Lower leg skin (tissue), 4 donors: ENCODE data around the gene CYP26A1. TPM values are rescaled to one million over a fixed set of nuclear protein-coding genes. Genes with fewer than 3 reads are reported as not detected.
A peak's percentile ranks its signal among the peaks of the same experiment; 100 is the strongest.

ENCODE experiments used
- DNase-seq, 2 donors: peaks; one replicate each; pipeline ENCODE4 v3.0.0-alpha.2; 2019; ENCODE audit warnings: low spot score in 2 of 2
- H3K4me3 ChIP-seq: fragments of 200-600 bp; sonication (generic); 2 replicates; pipeline ENCODE4 v1.5.1; 2017; ENCODE audit warnings: mild to moderate bottlenecking, low read depth; ENCODE audit not compliant: poor library complexity, severe bottlenecking
- POLR2A ChIP-seq, 2 donors: fragments of 450-650 bp; IDR thresholded peaks; one replicate each; pipeline ENCODE4 v1.6.1; 2016 to 2017; ENCODE audit warnings: antibody characterized with exemption in 2 of 2, mild to moderate bottlenecking in 1 of 2, moderate library complexity in 1 of 2
- WGBS, 2 donors: methylation state at CpG; one replicate each; pipeline ENCODE4 v1.1.5; 2018; 5-methylcytosine and 5-hydroxymethylcytosine counted together
- intact Hi-C: fragments of 100-400 bp; cut with DNase I; formaldehyde crosslinking; loops from one replicate; pipeline ENCODE4 v1.15.0; 2023; ENCODE audit warnings: low total_unique reads
- total RNA-seq, 4 donors: library from RNA; depleted of rRNA; stranded (reverse); fragments of >200 nt; gene quantifications; one replicate each; pipeline ENCODE4 v1.1.0, GENCODE V29; 2016
- TF ChIP-seq, protein P1 (sequence below), 3 donors: fragments of 450-650 bp; IDR thresholded peaks; one replicate each; pipeline ENCODE4 v1.5.1; 2016; ENCODE audit warnings: antibody characterized with exemption in 3 of 3, mild to moderate bottlenecking in 3 of 3, moderate library complexity in 2 of 3

The CYP26A1 gene
- total RNA-seq, 4 donors from 2014 or later: 0.10 to 0.32 TPM; not detected in 2

DNA sequence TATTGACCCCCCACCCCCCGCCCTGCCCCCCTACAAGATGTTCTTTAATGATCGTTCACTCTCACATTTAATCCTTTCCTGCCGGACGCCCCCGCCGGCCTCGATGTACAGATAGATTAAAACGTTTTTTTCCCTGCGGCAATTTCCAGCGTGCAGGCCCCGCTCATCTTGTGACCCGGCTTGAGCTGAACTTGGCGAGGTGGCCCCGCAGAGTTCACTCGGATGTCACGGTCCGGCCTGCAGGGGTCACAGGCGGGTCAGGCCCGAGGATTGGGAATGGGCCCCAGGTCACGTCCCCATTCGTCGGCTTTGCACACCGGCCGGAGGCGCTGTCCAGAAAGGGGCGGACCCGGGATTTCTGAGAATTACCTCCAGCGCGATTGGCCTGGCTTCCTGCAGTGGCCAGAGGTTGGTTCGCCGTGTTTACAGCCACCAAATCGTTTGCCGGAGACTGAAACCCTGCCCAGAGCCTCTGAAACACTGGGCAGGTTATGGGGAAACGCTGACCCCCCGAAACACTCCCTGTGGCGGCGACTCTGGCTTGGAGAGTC lies 1.9 kb upstream of the CYP26A1 start:
- 8% methylated on average over 32 to 35 of the region's 37 CpGs for WGBS, 2 donors
- TF ChIP-seq, protein P1, sequence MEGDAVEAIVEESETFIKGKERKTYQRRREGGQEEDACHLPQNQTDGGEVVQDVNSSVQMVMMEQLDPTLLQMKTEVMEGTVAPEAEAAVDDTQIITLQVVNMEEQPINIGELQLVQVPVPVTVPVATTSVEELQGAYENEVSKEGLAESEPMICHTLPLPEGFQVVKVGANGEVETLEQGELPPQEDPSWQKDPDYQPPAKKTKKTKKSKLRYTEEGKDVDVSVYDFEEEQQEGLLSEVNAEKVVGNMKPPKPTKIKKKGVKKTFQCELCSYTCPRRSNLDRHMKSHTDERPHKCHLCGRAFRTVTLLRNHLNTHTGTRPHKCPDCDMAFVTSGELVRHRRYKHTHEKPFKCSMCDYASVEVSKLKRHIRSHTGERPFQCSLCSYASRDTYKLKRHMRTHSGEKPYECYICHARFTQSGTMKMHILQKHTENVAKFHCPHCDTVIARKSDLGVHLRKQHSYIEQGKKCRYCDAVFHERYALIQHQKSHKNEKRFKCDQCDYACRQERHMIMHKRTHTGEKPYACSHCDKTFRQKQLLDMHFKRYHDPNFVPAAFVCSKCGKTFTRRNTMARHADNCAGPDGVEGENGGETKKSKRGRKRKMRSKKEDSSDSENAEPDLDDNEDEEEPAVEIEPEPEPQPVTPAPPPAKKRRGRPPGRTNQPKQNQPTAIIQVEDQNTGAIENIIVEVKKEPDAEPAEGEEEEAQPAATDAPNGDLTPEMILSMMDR (IDR thresholded peaks at IDR 0.05): no peak
- TF ChIP-seq POLR2A (IDR thresholded peaks at IDR 0.05): no peak
- H3K4me3 ChIP-seq: no peak overlapping the region
- intact Hi-C loops: no loop called here
- DNase-seq: peak in 1 of 2 donors; percentile 82

DNA sequence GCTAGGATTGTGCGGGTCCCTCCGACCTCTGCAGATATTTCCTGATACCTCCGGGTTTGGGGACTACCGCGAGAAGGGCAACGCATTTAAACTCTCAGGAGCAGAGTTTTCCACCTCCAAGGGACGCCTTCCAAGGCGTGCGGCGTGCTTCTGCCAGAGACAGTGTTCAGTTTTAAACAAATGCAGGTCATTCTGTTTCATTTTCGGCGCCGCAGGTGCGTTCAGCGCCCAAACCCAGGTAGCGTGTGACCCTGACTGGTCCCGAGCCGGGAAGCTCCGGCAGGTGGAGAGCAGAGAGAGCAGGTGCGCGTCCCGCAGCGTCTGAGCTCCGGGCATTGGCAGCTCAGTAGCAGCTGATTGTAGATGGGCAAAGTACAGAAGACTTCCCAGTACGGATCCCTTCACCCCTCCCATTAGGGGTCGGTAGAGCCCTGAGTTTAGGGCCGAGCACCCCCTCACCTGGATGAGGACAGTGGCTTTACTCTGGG lies 1.4 kb upstream of the CYP26A1 start:
- intact Hi-C loops: no loop called here
- no peak overlapping the region for H3K4me3 ChIP-seq
- 2 to 3% methylated on average over 22 to 24 of the region's 27 CpGs for WGBS, 2 donors
- TF ChIP-seq POLR2A (IDR thresholded peaks at IDR 0.05): no peak
- TF ChIP-seq, protein P1 (IDR thresholded peaks at IDR 0.05): no peak
- DNase-seq: peak in 1 of 2 donors; percentile 78

DNA sequence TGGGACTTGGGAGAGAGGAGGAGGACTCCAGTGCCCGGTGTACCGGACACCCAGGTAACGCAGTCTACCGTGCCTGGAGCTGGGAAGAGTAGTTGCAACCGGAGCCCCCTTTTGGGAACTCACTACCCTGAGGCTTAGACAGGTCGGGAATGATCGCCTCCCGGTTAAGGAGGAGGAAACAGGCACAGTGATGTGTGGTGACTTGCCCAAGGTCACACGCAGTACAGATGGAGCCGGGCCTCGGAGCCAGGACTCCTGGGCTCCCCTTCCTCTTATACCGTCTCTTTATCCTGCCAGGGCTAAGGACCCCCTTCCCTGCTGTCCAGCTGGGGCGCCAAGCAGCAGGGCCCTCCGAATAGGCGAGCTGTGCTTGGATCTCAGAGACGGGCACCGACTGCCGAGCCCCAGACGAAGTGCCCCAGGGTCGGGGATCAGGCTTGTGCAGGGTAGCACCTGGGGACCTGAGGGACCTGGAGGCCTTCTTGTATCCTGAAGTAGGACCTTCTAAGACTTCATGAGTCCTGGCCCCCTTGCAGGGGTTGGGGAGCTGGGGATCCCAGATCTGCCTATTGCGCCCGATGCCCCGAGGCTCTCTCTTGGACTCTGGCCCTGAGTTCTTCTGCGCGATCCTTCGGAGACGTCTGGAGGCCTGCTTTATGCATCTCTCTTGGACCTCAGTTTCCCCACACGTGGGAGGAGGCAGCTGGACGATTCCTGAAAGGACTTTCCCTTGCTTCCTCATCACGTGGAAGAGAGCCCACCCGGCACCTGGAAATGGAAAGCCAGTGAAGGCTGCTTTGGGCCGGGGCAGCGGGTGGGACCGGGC lies 767 bp upstream of the CYP26A1 start:
- intact Hi-C loops: no loop called here
- H3K4me3 ChIP-seq: no peak overlapping the region
- TF ChIP-seq POLR2A (IDR thresholded peaks at IDR 0.05): no peak
- TF ChIP-seq, protein P1 (IDR thresholded peaks at IDR 0.05): no peak
- peak in 1 of 2 donors; percentile 80 for DNase-seq
- WGBS, 2 donors: 1 to 4% methylated on average over 22 to 26 of the region's 34 CpGs

DNA sequence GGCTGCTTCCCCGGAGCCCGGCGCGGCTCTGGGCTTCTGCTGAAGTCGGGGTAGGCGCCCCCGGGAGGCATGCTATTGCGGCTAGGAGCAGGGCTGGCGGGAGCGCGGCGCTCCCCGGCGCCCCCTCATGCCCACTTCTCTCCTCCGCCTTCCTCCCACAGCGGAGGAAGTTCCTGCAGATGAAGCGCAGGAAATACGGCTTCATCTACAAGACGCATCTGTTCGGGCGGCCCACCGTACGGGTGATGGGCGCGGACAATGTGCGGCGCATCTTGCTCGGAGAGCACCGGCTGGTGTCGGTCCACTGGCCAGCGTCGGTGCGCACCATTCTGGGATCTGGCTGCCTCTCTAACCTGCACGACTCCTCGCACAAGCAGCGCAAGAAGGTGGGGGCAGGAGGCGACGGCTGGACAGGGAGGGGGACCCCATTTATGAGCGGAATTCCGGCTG lies 479 bp downstream of the CYP26A1 start:
- 1 to 8% methylated on average over 7 to 25 of the region's 40 CpGs for WGBS, 2 donors
- intact Hi-C loops: no loop called here

DNA sequence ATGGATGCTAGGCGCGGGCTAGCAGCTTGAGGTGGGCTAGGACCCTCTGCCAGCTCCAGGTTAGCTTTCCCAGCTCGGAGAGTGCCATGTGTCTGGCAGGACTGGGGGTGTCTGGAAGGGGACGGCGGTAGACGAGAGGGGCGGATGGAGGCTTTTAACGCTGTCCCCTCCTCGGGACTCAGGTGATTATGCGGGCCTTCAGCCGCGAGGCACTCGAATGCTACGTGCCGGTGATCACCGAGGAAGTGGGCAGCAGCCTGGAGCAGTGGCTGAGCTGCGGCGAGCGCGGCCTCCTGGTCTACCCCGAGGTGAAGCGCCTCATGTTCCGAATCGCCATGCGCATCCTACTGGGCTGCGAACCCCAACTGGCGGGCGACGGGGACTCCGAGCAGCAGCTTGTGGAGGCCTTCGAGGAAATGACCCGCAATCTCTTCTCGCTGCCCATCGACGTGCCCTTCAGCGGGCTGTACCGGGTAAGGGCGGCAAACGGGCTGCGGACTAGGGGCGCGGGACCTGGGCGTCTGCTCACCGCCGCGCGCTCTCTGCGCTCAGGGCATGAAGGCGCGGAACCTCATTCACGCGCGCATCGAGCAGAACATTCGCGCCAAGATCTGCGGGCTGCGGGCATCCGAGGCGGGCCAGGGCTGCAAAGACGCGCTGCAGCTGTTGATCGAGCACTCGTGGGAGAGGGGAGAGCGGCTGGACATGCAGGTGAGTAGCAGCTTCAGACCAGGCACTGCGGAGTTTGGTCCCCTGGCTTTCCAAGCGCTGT lies 1.1 kb downstream of the CYP26A1 start:
- 2% methylated on average over 38 to 63 of the region's 67 CpGs for WGBS, 2 donors
- TF ChIP-seq, protein P1 (IDR thresholded peaks at IDR 0.05): no peak
- TF ChIP-seq POLR2A (IDR thresholded peaks at IDR 0.05): no peak
- intact Hi-C loops: no loop called here
- peak in 1 of 2 donors; percentile 79 for DNase-seq
- no peak overlapping the region for H3K4me3 ChIP-seq

More for the DNA sequence above, 479 bp downstream of the CYP26A1 start:
- H3K4me3 ChIP-seq: no peak overlapping the region
- TF ChIP-seq POLR2A (IDR thresholded peaks at IDR 0.05): no peak
- TF ChIP-seq, protein P1 (IDR thresholded peaks at IDR 0.05): no peak
- peak in 1 of 2 donors; percentile 76 for DNase-seq
